ENCODE data around the gene GALNT9.

DNA sequence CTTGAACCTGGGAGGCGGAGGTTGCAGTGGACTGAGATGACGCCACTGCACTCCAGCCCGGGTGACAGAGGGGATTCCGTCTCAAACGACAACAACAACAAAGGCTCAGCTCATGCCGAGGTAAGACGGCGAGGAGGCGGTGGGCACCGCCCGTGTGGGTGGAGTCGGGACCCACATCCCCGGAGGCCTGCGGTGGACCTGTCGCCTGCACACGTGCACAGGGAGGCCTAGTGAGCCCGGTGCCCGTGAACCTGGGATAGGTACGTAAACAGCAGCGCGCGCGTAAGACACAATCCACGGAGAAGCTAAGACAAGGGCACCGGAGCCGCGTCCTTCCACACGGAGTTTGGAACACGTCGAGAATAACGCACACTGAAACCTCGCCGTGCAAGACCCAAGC, 78.7 kb downstream of the GALNT9 start:
- TF ChIP-seq, protein P1, sequence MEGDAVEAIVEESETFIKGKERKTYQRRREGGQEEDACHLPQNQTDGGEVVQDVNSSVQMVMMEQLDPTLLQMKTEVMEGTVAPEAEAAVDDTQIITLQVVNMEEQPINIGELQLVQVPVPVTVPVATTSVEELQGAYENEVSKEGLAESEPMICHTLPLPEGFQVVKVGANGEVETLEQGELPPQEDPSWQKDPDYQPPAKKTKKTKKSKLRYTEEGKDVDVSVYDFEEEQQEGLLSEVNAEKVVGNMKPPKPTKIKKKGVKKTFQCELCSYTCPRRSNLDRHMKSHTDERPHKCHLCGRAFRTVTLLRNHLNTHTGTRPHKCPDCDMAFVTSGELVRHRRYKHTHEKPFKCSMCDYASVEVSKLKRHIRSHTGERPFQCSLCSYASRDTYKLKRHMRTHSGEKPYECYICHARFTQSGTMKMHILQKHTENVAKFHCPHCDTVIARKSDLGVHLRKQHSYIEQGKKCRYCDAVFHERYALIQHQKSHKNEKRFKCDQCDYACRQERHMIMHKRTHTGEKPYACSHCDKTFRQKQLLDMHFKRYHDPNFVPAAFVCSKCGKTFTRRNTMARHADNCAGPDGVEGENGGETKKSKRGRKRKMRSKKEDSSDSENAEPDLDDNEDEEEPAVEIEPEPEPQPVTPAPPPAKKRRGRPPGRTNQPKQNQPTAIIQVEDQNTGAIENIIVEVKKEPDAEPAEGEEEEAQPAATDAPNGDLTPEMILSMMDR (IDR thresholded peaks at IDR 0.05) = no peak
- no peak for TF ChIP-seq ZFX (IDR thresholded peaks at IDR 0.05; ENCODE audit: borderline replicate concordance)

Data from 22Rv1 (cell line).